Sigmoid colon (tissue), 7 donors: ENCODE results near the gene SNAP29. TPM values are rescaled to one million over a fixed set of nuclear protein-coding genes. Genes with fewer than 3 reads are reported as not detected.
"Not testable (repeated sequence)": the region's sequence is repeated elsewhere in the genome, so short reads cannot be mapped to it uniquely, and the experiment has no call there.

Experiments used
- DNase-seq: peaks from one replicate; pipeline ENCODE4 v3.0.0-alpha.2; 2019
- H3K27ac ChIP-seq, 4 donors: fragments of 200-600 bp; sonication (generic); one replicate each; pipeline ENCODE4 v1.5.1; 2016 to 2019; ENCODE audit warnings: mild to moderate bottlenecking in 1 of 4
- H3K27me3 ChIP-seq, 3 donors: fragments of 200-600 bp; sonication (generic); one replicate each; pipeline ENCODE4 v1.5.1; 2019; ENCODE audit warnings: mild to moderate bottlenecking in 1 of 3
- H3K36me3 ChIP-seq, 4 donors: fragments of 200-600 bp; sonication (generic); one replicate each; pipeline ENCODE4 v1.5.1; 2016 to 2019
- H3K4me1 ChIP-seq, 4 donors: fragments of 200-600 bp; sonication (generic); one replicate each; pipeline ENCODE4 v1.5.1; 2017 to 2019
- H3K4me3 ChIP-seq, 4 donors: fragments of 200-600 bp; sonication (generic); one replicate each; pipeline ENCODE4 v1.5.1; 2017 to 2019; ENCODE audit warnings: mild to moderate bottlenecking in 2 of 4, moderate library complexity in 1 of 4
- H3K9me3 ChIP-seq, 4 donors: fragments of 200-600 bp in 3 of 4; sonication (generic) in 3 of 4; one replicate each; pipeline versions ENCODE4 v1.5.1 to v1.6.1; 2013 to 2019
- EP300 ChIP-seq, 4 donors: sonication (generic); formaldehyde crosslinking; IDR thresholded peaks; one replicate each; pipeline ENCODE4 v1.6.1; 2017; ENCODE audit warnings: antibody characterized with exemption in 4 of 4
- POLR2A ChIP-seq, 2 donors: fragments of 450-650 bp; IDR thresholded peaks; one replicate each; pipeline ENCODE4 v1.6.1; 2016; ENCODE audit warnings: antibody characterized with exemption in 2 of 2, mild to moderate bottlenecking in 2 of 2, moderate library complexity in 2 of 2
- POLR2AphosphoS5 ChIP-seq, 4 donors: sonication (generic); formaldehyde crosslinking; IDR thresholded peaks; one replicate each; pipeline ENCODE4 v1.6.1; 2017; ENCODE audit warnings: antibody characterized with exemption in 4 of 4
- WGBS, 2 donors: extraction: QIAGEN DNeasy Blood & Tissue Kit; methylation state at CpG; one replicate each; pipeline ENCODE4 v1.1.7; 2013; 5-methylcytosine and 5-hydroxymethylcytosine counted together
- intact Hi-C: fragments of 100-400 bp; cut with DNase I; formaldehyde crosslinking; loops from one replicate; pipeline ENCODE4 v1.15.1; 2023
- polyA plus RNA-seq, 3 donors: library from polyadenylated mRNA; stranded (reverse); fragments of 200-250 nt; gene quantifications; one replicate each; pipeline ENCODE4 v1.2.3, GENCODE V29; 2013
- total RNA-seq, 4 donors: library from RNA; depleted of rRNA; stranded (reverse); fragments of >200 nt; gene quantifications; one replicate each; pipeline ENCODE4 v1.1.0, GENCODE V29; 2016
- TF ChIP-seq, protein P1 (sequence below), 4 experiments: fragments of 450-650 bp in 3 of 4; fragments of 200-600 bp in 1 of 4; IDR thresholded peaks; one replicate each; pipeline ENCODE4 v1.5.1; 2016 to 2019; ENCODE audit warnings: antibody characterized with exemption in 4 of 4, mild to moderate bottlenecking in 3 of 4, moderate library complexity in 2 of 4
- donor health status: healthy with polysubstance abuse.
- donor health status: Bipolar disorder and iron deficiency.
- donor health status: healthy.

The SNAP29 gene
- total and polyA plus RNA-seq, 7 donors, result 16.2 to 25.5 (median 20.6) TPM

DNA sequence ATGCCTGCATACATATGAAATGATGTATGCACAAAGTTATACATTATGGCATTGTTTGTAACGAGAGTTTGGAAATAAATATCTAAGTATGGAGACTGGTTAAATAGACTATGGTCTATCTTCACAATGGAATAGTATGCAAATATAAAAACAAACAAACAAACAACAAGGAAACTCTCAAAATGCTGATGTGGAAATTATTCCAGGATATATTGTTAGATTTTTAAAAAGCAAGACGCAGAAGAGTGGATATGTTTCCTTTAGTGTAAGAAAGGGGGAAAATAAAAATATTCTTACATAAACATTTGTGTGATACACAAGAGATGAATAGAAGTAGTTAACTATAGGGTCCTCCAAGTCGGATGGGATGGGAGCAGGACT, 47.6 kb downstream of the SNAP29 start:
- H3K27me3 ChIP-seq, result no peaks in the 10 kb centered on the region
- intact Hi-C loops, result no loop called here
- no peaks in the 10 kb centered on the region for H3K9me3 ChIP-seq
- no peak for DNase-seq
- H3K27ac ChIP-seq, result no peak overlapping the region
- TF ChIP-seq, protein P1, sequence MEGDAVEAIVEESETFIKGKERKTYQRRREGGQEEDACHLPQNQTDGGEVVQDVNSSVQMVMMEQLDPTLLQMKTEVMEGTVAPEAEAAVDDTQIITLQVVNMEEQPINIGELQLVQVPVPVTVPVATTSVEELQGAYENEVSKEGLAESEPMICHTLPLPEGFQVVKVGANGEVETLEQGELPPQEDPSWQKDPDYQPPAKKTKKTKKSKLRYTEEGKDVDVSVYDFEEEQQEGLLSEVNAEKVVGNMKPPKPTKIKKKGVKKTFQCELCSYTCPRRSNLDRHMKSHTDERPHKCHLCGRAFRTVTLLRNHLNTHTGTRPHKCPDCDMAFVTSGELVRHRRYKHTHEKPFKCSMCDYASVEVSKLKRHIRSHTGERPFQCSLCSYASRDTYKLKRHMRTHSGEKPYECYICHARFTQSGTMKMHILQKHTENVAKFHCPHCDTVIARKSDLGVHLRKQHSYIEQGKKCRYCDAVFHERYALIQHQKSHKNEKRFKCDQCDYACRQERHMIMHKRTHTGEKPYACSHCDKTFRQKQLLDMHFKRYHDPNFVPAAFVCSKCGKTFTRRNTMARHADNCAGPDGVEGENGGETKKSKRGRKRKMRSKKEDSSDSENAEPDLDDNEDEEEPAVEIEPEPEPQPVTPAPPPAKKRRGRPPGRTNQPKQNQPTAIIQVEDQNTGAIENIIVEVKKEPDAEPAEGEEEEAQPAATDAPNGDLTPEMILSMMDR (IDR thresholded peaks at IDR 0.05), result no peak
- TF ChIP-seq EP300 (IDR thresholded peaks at IDR 0.05) (no peak), POLR2AphosphoS5 (IDR thresholded peaks at IDR 0.05) (no peak)
- H3K4me1 ChIP-seq, result no peaks in the 10 kb centered on the region
- 84 to 85% methylated on average over 3 of the region's 3 CpGs for WGBS, 2 donors
- H3K36me3 ChIP-seq, result no peaks in the 10 kb centered on the region
- H3K4me3 ChIP-seq, result no peak overlapping the region

GRCh38 chr22:20908717-20909116, 49.9 kb downstream of the SNAP29 start:
- H3K9me3 ChIP-seq, DNase-seq, H3K36me3 ChIP-seq, H3K27ac ChIP-seq, H3K27me3 ChIP-seq, H3K4me3 ChIP-seq, intact Hi-C loops, H3K4me1 ChIP-seq: not testable (repeated sequence)
- 93 to 94% methylated on average over 5 of the region's 5 CpGs for WGBS, 2 donors

- intact Hi-C loops, result loop anchor here (10.0 kb wide), 1 partner anchor 95 kb away; the partner anchor contains the start of gene THAP7
- Histone ChIP-seq H3K4me3 (no peak overlapping the region), H3K4me1 (no peaks in the 10 kb centered on the region), H3K9me3 (no peaks in the 10 kb centered on the region), H3K27me3 (no peaks in the 10 kb centered on the region), H3K36me3 (no peaks in the 10 kb centered on the region), H3K27ac (no peak overlapping the region)
- WGBS, 2 donors, result 72 to 82% methylated on average over 6 of the region's 6 CpGs
- no peak for DNase-seq
- TF ChIP-seq, protein P1 (IDR thresholded peaks at IDR 0.05), result no peak
These were observed 50.9 kb downstream of the SNAP29 start for GRCh38 chr22:20909543-20910303.

GRCh38 chr22:20912494-20912893, 53.7 kb downstream of the SNAP29 start:
- DNase-seq, result no peak

More at GRCh38 chr22:20912494-20912893, 53.7 kb downstream of the SNAP29 start:
- no peaks in the 10 kb centered on the region for H3K27me3 ChIP-seq
- no peak overlapping the region for H3K27ac ChIP-seq
- H3K4me3 ChIP-seq, result no peak overlapping the region
- no peaks in the 10 kb centered on the region for H3K9me3 ChIP-seq
- peaks cover 0 to 9% (median 6%) of the 10 kb centered on the region in 4 donors for H3K4me1 ChIP-seq
- WGBS, 2 donors, result 92 to 95% methylated on average over 6 of the region's 6 CpGs
- intact Hi-C loops, result loop anchor here (10.0 kb wide), 1 partner anchor 92 kb away; the partner anchor contains the start of gene THAP7
- H3K36me3 ChIP-seq, result no peaks in the 10 kb centered on the region
- TF ChIP-seq, protein P1 (IDR thresholded peaks at IDR 0.05), result no peak
- TF ChIP-seq POLR2AphosphoS5 (IDR thresholded peaks at IDR 0.05) (no peak), EP300 (IDR thresholded peaks at IDR 0.05) (no peak), POLR2A (IDR thresholded peaks at IDR 0.05) (no peak)
